ENCODE measurements around the gene RPTOR.

RPTOR gene

GRCh38 chr17:80971704-80972304 lies 427.2 kb downstream of the RPTOR start:
- no peak overlapping the region for H3K4me3 ChIP-seq (ENCODE audit: control insufficient read depth, low read depth, low read length)
- TF ChIP-seq CTCF (IDR thresholded peaks at IDR 0.05; ENCODE audit: control insufficient read depth, insufficient read depth, low read depth, low read length, missing control alignments): no peak
- no peak for DNase-seq (ENCODE audit: low read depth)

DNA sequence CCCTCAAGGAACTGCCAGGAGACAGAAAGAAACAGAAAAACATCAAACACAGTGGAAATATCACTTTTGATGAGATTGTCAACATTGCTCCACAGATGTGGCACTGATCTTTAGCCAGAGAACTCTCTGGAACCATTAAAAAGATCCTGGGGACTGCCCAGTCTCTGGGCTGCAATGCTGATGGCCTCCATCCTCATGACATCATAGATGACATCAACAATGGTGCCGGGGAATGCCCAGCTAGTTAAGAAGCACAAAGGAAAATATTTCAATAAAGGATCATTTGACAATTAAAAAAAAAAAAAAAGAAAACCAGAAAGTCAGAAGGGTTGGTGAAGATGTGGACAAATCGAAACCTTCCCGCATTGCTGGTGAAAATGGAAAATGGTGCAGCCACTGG lies 432.1 kb downstream of the RPTOR start:
- no peak overlapping the region for H3K4me3 ChIP-seq (ENCODE audit: control insufficient read depth, low read depth, low read length)
- no peak for TF ChIP-seq CTCF (IDR thresholded peaks at IDR 0.05; ENCODE audit: control insufficient read depth, insufficient read depth, low read depth, low read length, missing control alignments)
- no peak for DNase-seq (ENCODE audit: low read depth)

DNA sequence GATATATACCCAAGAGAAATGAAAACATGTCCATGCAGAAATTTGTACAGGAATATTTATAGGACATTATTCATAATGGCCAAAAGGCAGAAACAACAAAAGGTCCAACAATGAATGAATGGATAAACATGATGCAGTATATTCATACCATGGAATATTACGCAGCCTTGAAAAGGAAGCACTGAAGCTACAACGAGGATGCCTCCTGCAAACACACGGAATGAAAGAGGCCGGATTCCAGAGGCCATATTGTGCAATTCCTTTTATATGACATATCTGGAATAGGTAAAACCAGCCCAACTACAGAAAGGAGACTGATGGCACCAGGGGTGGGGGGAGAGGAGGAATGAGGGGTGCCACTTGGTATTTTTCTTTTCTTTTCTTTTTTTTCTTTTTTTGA lies 432.5 kb downstream of the RPTOR start:
- no peak for TF ChIP-seq CTCF (IDR thresholded peaks at IDR 0.05; ENCODE audit: control insufficient read depth, insufficient read depth, low read depth, low read length, missing control alignments)
- DNase-seq (ENCODE audit: low read depth): no peak

DNA sequence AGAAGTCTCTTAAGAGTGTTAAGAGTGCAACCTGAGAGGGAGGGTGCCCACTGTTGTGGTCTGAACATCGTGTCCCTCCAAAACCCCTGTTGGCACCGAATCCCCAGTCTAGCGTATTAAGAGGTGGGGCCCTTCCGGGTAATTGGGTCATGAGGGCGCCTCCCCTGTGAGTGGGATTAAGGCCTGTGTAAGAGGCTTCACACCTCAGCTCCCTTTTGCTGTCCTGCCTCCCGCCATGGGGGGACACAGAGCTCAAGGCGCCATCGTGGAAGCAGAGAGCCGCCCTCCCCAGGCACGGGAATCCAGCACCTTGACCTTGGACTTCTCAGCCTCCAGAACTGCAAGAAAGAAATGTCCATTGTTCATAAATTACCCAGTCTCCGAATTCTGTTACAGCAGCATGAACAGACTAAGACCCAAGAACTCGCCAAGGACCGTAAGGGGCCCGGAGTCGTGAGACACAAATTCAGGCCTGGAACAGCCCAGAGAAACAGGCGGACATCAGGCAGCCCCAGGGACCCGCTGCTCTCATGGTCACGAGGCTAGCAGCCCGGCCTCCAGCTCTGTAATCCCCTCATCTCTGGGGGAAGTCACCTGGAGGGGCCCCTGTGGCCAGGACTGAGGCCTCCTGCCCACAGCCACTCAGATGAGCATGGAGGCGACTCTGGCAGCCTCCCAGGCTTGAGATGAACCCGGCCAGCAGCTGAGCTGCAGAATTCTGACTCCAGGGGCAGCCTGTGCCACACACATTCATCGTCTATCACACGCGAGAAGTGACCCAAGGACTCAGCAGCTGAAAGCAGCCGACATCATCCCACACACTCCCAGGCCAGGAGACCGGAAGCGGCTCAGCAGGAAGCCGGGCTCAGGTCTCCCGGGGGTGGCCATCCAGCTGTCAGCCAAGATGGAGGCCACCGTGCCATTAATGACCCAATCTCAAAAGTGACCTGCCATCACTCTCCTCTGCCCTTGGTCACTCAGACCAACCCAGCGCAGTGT lies 434.2 kb downstream of the RPTOR start:
- H3K4me3 ChIP-seq (ENCODE audit: control insufficient read depth, low read depth, low read length): no peak overlapping the region
- DNase-seq (ENCODE audit: low read depth): no peak
- TF ChIP-seq CTCF (IDR thresholded peaks at IDR 0.05; ENCODE audit: control insufficient read depth, insufficient read depth, low read depth, low read length, missing control alignments): no peak

More for the DNA sequence above, 432.5 kb downstream of the RPTOR start:
- H3K4me3 ChIP-seq (ENCODE audit: control insufficient read depth, low read depth, low read length): no peak overlapping the region

GRCh38 chr17:80979547-80980378 lies 435.1 kb downstream of the RPTOR start:
- H3K4me3 ChIP-seq (ENCODE audit: control insufficient read depth, low read depth, low read length): no peak overlapping the region
- no peak for DNase-seq (ENCODE audit: low read depth)
- no peak for TF ChIP-seq CTCF (IDR thresholded peaks at IDR 0.05; ENCODE audit: control insufficient read depth, insufficient read depth, low read depth, low read length, missing control alignments)

DNA sequence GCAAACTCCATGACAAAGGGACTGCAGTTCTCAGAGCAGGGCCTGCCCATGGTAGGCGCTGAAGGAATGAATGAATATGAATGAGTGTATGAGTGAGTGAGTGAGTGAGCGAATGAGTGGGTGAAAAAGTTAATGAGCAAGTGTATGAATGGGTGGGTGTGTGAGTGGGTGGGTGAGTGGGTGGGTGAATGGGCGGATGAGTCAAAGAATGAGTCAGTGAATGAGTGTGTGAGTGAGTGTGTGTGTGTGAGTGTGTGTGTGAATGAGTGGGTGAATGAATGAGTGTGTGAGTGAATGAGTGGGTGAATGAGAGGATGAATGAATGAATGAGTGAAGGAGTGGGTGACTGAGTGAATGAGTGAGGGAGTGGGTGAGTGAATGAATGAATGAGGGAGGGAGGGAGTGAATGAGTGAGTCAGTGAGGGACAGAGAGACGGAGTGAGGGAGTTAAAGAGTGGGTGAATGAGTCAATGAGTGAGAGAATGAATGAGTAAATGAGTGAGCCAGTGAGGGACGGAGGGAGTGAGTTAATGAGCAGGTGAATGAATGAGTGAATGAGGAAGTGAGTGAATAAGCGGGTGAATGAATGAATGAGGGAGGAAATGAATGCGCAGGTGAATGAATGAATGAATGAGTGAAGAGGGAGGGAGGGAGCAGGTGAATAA lies 435.9 kb downstream of the RPTOR start:
- H3K4me3 ChIP-seq (ENCODE audit: control insufficient read depth, low read depth, low read length): no peak overlapping the region
- TF ChIP-seq CTCF (IDR thresholded peaks at IDR 0.05; ENCODE audit: control insufficient read depth, insufficient read depth, low read depth, low read length, missing control alignments): no peak
- no peak for DNase-seq (ENCODE audit: low read depth)
